Peyer's patch (tissue), 4 donors: ENCODE results near the gene CYP2E1.

Source experiments
- POLR2A ChIP-seq, 2 donors: fragments of 450-650 bp; IDR thresholded peaks; one replicate each; pipeline ENCODE4 v1.5.1; 2017; ENCODE audit warnings: antibody characterized with exemption in 2 of 2, mild to moderate bottlenecking in 2 of 2, moderate library complexity in 2 of 2
- TF ChIP-seq, protein P1 (sequence below), 6 experiments: fragments of 450-650 bp in 4 of 6; fragments of 200-600 bp in 2 of 6; sonication (generic) in 1 of 6; IDR thresholded peaks; one replicate each; pipeline ENCODE4 v1.5.1; 2017 to 2019; ENCODE audit warnings: antibody characterized with exemption in 6 of 6, mild to moderate bottlenecking in 3 of 6, moderate library complexity in 1 of 6

DNA sequence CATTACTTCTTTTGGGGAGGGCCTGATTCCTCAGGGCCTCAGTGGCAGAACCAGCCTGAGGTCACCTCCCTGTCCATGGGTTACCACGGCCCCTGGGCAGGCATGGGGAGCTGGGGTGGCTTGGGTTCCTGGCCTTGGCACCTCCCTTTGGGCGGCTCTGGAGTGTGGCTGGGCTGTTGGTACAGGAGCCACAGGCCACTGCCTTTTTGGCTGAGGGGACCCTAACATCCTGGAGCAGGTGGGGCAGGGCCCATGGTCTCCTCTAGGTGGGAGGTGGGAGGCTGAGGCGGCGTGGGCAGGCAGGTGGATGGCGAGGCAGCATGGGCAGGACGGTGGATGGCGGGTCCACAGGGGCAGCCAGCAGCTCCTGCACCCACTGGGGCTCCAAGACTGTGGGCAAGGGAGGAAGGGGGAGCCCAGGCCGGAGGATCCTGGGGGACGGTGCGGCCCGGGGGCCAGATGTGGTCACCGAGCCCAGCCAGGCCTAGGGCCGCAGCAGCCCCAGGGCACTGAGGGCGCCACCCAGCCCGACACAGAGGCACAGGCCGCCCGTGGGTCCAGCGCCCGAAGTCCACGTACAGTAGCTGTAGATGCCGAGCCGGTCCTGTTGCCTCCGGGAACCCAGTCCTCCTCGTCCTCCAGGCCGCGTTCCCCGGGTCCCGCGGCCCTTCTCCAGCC lies 40.6 kb downstream of the CYP2E1 start:
- TF ChIP-seq, protein P1, sequence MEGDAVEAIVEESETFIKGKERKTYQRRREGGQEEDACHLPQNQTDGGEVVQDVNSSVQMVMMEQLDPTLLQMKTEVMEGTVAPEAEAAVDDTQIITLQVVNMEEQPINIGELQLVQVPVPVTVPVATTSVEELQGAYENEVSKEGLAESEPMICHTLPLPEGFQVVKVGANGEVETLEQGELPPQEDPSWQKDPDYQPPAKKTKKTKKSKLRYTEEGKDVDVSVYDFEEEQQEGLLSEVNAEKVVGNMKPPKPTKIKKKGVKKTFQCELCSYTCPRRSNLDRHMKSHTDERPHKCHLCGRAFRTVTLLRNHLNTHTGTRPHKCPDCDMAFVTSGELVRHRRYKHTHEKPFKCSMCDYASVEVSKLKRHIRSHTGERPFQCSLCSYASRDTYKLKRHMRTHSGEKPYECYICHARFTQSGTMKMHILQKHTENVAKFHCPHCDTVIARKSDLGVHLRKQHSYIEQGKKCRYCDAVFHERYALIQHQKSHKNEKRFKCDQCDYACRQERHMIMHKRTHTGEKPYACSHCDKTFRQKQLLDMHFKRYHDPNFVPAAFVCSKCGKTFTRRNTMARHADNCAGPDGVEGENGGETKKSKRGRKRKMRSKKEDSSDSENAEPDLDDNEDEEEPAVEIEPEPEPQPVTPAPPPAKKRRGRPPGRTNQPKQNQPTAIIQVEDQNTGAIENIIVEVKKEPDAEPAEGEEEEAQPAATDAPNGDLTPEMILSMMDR (IDR thresholded peaks at IDR 0.05) = no peak
- TF ChIP-seq POLR2A (IDR thresholded peaks at IDR 0.05) = no peak
